H1 (cell line): Measurements from ENCODE around the gene SPPL3. TPM values are rescaled to one million over a fixed set of nuclear protein-coding genes. Genes with fewer than 3 reads are reported as not detected.

Experiments
- CEBPB ChIP-seq: IDR thresholded peaks from 2 replicates; pipeline ENCODE4 v1.6.1; 2012; ENCODE audit warnings: low read depth, low read length
- CTBP2 ChIP-seq: IDR thresholded peaks from 2 replicates; pipeline ENCODE4 v1.7.0; 2011; ENCODE audit warnings: borderline replicate concordance, mild to moderate bottlenecking, moderate library complexity, mixed read lengths, low read length; ENCODE audit not compliant: insufficient read depth, insufficient read length
- GABPA ChIP-seq: IDR thresholded peaks from 2 replicates; pipeline ENCODE4 v1.6.1; 2011; ENCODE audit warnings: mild to moderate bottlenecking, low read length, moderate library complexity, borderline replicate concordance; ENCODE audit not compliant: insufficient read depth
- polyA plus RNA-seq, 7 experiments: library from polyadenylated mRNA; depleted of rRNA in 3 of 7; stranded (reverse) in 5 of 7; unstranded in 2 of 7; fragments of >200 nt in 5 of 7; fragments of 200-250 nt in 2 of 7; gene quantifications; 1 replicate in 5 of 7; 2 replicates in 1 of 7; 4 replicates in 1 of 7; pipeline versions ENCODE4 v1.2.1 to v1.2.3, GENCODE V29; 2011 to 2013; ENCODE audit warnings: missing spikeins in 2 of 7, mixed read lengths in 2 of 7
- total RNA-seq: library from RNA; stranded (reverse); fragmentation: NEBNext Ultra II Directional; extraction: Animal tissue kit (Norgen Biotek cat#: 25700); gene quantifications from 2 replicates; pipeline ENCODE4 v1.2.1, GENCODE V29; 2021

The SPPL3 gene
- total and polyA plus RNA-seq, 2 of the 8 experiments (the other 6 are each of a cell fraction or from before 2014, with no cell fraction given) = 27.3 to 48.4 TPM

DNA sequence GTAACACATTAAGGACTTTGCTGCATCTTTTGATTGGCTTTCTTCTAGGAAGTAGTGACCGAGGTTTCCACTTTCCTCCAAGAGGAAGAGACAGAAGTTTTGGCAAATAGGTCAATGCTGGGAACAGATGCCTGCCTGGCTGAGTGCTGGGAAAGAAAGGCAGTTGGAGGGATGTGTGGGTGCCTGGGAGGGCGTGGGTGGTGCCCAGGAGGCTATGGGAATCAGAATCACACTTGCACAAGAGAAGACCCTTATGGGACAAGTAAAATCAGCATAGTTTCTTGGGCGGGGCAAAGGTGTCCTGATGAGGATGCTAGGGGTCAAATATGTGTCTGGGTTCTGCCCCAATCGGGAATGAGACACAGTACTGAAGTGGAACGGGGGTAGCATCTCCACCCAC, 179.4 kb downstream of the SPPL3 start (continued):
- TF ChIP-seq GABPA (no peak), CEBPB (no peak), CTBP2 (no peak)
